HCT116 (cell line): Measurements from ENCODE around the gene HOXB1. TPM values are rescaled to one million over a fixed set of nuclear protein-coding genes. Genes with fewer than 3 reads are reported as not detected.

ENCODE experiments used
- ATAC-seq: fragments of 200-7000 bp; cut with Tn5 transposase; 2 replicates; pipeline ENCODE4 v1.9.1; 2020; ENCODE audit warnings: mild to moderate bottlenecking, moderate library complexity
- BruUV-seq: library from RNA; stranded (reverse); fragments of 400-500 nt; replicated peaks from 2 replicates; lab custom pipeline; 2021; lab: Mats Ljungman, UMichigan
- CTCF ChIA-PET: fragments of 300-600 bp; sonication (Branson Sonifier 250); formaldehyde crosslinking; loops from one replicate; lab custom pipeline; 2021; ENCODE audit warnings: antibody characterized with exemption; lab: Charles Lee
- POLR2A ChIA-PET: fragments of 300-600, 350-600 bp; sonication (Branson Sonifier 250); formaldehyde crosslinking; loops from one replicate; lab custom pipeline; 2021; ENCODE audit warnings: antibody characterized with exemption; lab: Charles Lee
- RAD21 ChIA-PET, 2 experiments: fragments of 300-600 bp; sonication (Branson Sonifier 250); formaldehyde crosslinking; loops; one replicate each; lab custom pipeline; 2023; ENCODE audit warnings: low total read pairs in 2 of 2; ENCODE audit not compliant: uncharacterized antibody in 2 of 2, unreplicated experiment in 2 of 2, low non-redundant PET in 1 of 2; lab: Charles Lee
- DNase-seq: peaks from one replicate; pipeline ENCODE4 v3.0.0-alpha.2; 2010; ENCODE audit warnings: low read depth, low spot score
- H2AFZ ChIP-seq: fragments of 200-600 bp; shearing (Covaris generic), sonication (generic); 2 replicates; pipeline ENCODE4 v1.6.1; 2017; ENCODE audit warnings: low read depth, mixed run types, mixed read lengths, antibody characterized with exemption, low read length; ENCODE audit not compliant: poor library complexity, severe bottlenecking
- H3K27ac ChIP-seq: 2 replicates; pipeline ENCODE4 v1.5.1; 2012; ENCODE audit warnings: low read depth, low read length
- H3K27me3 ChIP-seq: fragments of 200-600 bp; sonication (generic); 2 replicates; pipeline ENCODE4 v1.6.1; 2016; ENCODE audit warnings: mixed run types, low read length, mixed read lengths; ENCODE audit not compliant: insufficient read depth
- H3K36me3 ChIP-seq, 2 experiments: fragments of 200-500 bp in 1 of 2; fragments of 200-600 bp in 1 of 2; sonication (Bioruptor generic) in 1 of 2; sonication (generic) in 1 of 2; 2 replicates each; pipeline versions ENCODE4 v1.5.1 to v1.6.1; 2014 to 2016; ENCODE audit warnings: low read length in 2 of 2, inconsistent platforms in 1 of 2, mixed read lengths in 1 of 2, mixed run types in 1 of 2; ENCODE audit not compliant: insufficient read depth in 2 of 2, control insufficient read depth in 1 of 2
- H3K4me1 ChIP-seq, 2 experiments: fragments of 200-600 bp in 1 of 2; sonication (generic) in 1 of 2; 2 replicates each; pipeline versions ENCODE4 v1.5.1 to v1.6.1; 2012 to 2017; ENCODE audit warnings: low read length in 2 of 2, inconsistent platforms in 1 of 2, mild to moderate bottlenecking in 1 of 2, mixed read lengths in 1 of 2, mixed run types in 1 of 2, moderate library complexity in 1 of 2; ENCODE audit not compliant: insufficient read depth in 2 of 2, control insufficient read depth in 1 of 2
- H3K4me2 ChIP-seq: fragments of 200-600 bp; sonication (generic); 2 replicates; pipeline ENCODE4 v1.6.1; 2017; ENCODE audit warnings: mixed run types, low read length, mixed read lengths
- H3K4me3 ChIP-seq, 2 experiments: fragments of 200-600 bp in 1 of 2; sonication (generic) in 1 of 2; replicated peaks in 1 of 2; 2 replicates each; pipeline ENCODE4 v1.5.1; 2011 to 2016; ENCODE audit warnings: low read length in 2 of 2, control low read depth in 1 of 2, low read depth in 1 of 2, mild to moderate bottlenecking in 1 of 2, mixed read lengths in 1 of 2, mixed run types in 1 of 2
- H3K79me2 ChIP-seq: fragments of 200-600 bp; sonication (generic); 2 replicates; pipeline ENCODE4 v1.6.1; 2017; ENCODE audit warnings: mild to moderate bottlenecking, mixed run types, low read length, moderate library complexity, mixed read lengths; ENCODE audit not compliant: insufficient read depth
- H3K9ac ChIP-seq: fragments of 200-600 bp; sonication (generic); 2 replicates; pipeline ENCODE4 v1.6.1; 2016; ENCODE audit warnings: low read length, mixed read lengths
- H3K9me2 ChIP-seq: fragments of 200-600 bp; sonication (generic), shearing (Covaris generic); 2 replicates; pipeline ENCODE4 v1.6.1; 2017; ENCODE audit warnings: mixed run types, mild to moderate bottlenecking, moderate library complexity; ENCODE audit not compliant: insufficient read depth
- H3K9me3 ChIP-seq, 2 experiments: fragments of 200-500 bp in 1 of 2; fragments of 200-600 bp in 1 of 2; sonication (Bioruptor generic) in 1 of 2; sonication (generic) in 1 of 2; 2 replicates each; pipeline ENCODE4 v1.6.1; 2014 to 2017; ENCODE audit warnings: low read length in 2 of 2, mixed read lengths in 2 of 2, inconsistent platforms in 1 of 2, low read depth in 1 of 2, mild to moderate bottlenecking in 1 of 2, mixed run types in 1 of 2, moderate library complexity in 1 of 2; ENCODE audit not compliant: control insufficient read depth in 1 of 2, insufficient read depth in 1 of 2
- H4K20me1 ChIP-seq: fragments of 200-600 bp; sonication (generic), shearing (Covaris generic); 2 replicates; pipeline ENCODE4 v1.6.1; 2017; ENCODE audit warnings: mixed run types, mild to moderate bottlenecking, moderate library complexity; ENCODE audit not compliant: insufficient read depth
- ATF3 ChIP-seq: IDR thresholded peaks from 2 replicates; pipeline ENCODE4 v1.6.1; 2012
- CEBPB ChIP-seq: IDR thresholded peaks from 2 replicates; pipeline ENCODE4 v1.6.1; 2012; ENCODE audit warnings: low read depth
- EZH2 ChIP-seq: fragments of 200-600 bp; sonication (generic); IDR thresholded peaks from 2 replicates; pipeline ENCODE4 v1.6.1; 2017; ENCODE audit warnings: antibody characterized with exemption, mixed run types
- FOSL1 ChIP-seq: IDR thresholded peaks from 2 replicates; pipeline ENCODE4 v1.6.1; 2012; ENCODE audit warnings: low read depth
- POLR2A ChIP-seq: IDR thresholded peaks from 2 replicates; pipeline ENCODE4 v1.7.0; 2011; ENCODE audit warnings: borderline replicate concordance; ENCODE audit not compliant: insufficient read depth, insufficient read length; ENCODE audit errors: extremely low read depth
- RAD21 ChIP-seq: IDR thresholded peaks from 2 replicates; pipeline ENCODE4 v1.6.1; 2012; ENCODE audit warnings: low read depth, mild to moderate bottlenecking
- SIN3A ChIP-seq: IDR thresholded peaks from 2 replicates; pipeline ENCODE4 v1.6.1; 2012; ENCODE audit warnings: low read depth
- SP1 ChIP-seq: IDR thresholded peaks from 2 replicates; pipeline ENCODE4 v1.6.1; 2012; ENCODE audit warnings: low read depth
- SRF ChIP-seq: IDR thresholded peaks from 2 replicates; pipeline ENCODE4 v1.6.1; 2012; ENCODE audit warnings: low read depth
- YY1 ChIP-seq: IDR thresholded peaks from 2 replicates; pipeline ENCODE4 v1.6.1; 2011; ENCODE audit warnings: low read length, low read depth, moderate library complexity, mild to moderate bottlenecking; ENCODE audit not compliant: insufficient replicate concordance; ENCODE audit errors: extremely low read depth
- ZFX ChIP-seq: fragments of 450-650 bp; IDR thresholded peaks from 2 replicates; pipeline ENCODE4 v1.6.1; 2017
- intact Hi-C: fragments of 100-400 bp; cut with micrococcal nuclease; formaldehyde crosslinking; loops from 2 replicates; pipeline ENCODE4 v1.10.0; 2022
- total RNA-seq: library from RNA; stranded (reverse); gene quantifications from one replicate; pipeline ENCODE4 v1.2.1, GENCODE V29; 2021; ENCODE audit not compliant: unreplicated experiment
- TF ChIP-seq, protein P1 (sequence below): IDR thresholded peaks from 2 replicates; pipeline ENCODE4 v1.6.1; 2011; ENCODE audit warnings: mild to moderate bottlenecking, low read length, moderate library complexity; ENCODE audit not compliant: insufficient replicate concordance; ENCODE audit errors: extremely low read depth
- TF ChIP-seq, protein P2 (sequence below), 3 experiments: fragments of 200-600 bp in 1 of 3; sonication (generic) in 1 of 3; IDR thresholded peaks in 2 of 3; conservative IDR thresholded peaks in 1 of 3; 2 replicates each; pipeline ENCODE4 v1.5.1; 2012 to 2017; ENCODE audit warnings: low read depth in 2 of 3, low read length in 2 of 3, antibody characterized with exemption in 1 of 3, borderline replicate concordance in 1 of 3, control low read depth in 1 of 3, mild to moderate bottlenecking in 1 of 3, mixed read lengths in 1 of 3, mixed run types in 1 of 3, moderate library complexity in 1 of 3; ENCODE audit not compliant: insufficient read depth in 1 of 3

The HOXB1 gene
- total RNA-seq, 1 experiment from 2014 or later: not detected

- POLR2A ChIA-PET: no interaction called here
- no peaks in the 10 kb centered on the region for H3K9me2 ChIP-seq
- no peak overlapping the region for H3K9ac ChIP-seq
- ATAC-seq: no peak
- TF ChIP-seq, protein P1, sequence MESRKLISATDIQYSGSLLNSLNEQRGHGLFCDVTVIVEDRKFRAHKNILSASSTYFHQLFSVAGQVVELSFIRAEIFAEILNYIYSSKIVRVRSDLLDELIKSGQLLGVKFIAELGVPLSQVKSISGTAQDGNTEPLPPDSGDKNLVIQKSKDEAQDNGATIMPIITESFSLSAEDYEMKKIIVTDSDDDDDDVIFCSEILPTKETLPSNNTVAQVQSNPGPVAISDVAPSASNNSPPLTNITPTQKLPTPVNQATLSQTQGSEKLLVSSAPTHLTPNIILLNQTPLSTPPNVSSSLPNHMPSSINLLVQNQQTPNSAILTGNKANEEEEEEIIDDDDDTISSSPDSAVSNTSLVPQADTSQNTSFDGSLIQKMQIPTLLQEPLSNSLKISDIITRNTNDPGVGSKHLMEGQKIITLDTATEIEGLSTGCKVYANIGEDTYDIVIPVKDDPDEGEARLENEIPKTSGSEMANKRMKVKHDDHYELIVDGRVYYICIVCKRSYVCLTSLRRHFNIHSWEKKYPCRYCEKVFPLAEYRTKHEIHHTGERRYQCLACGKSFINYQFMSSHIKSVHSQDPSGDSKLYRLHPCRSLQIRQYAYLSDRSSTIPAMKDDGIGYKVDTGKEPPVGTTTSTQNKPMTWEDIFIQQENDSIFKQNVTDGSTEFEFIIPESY: no peak
- TF ChIP-seq FOSL1 (no peak), SIN3A (no peak), EZH2 (no peak), SRF (no peak), CEBPB (no peak), YY1 (no peak), RAD21 (no peak), ATF3 (no peak), POLR2A (no peak), SP1 (no peak), ZFX (no peak)
- TF ChIP-seq, protein P2, sequence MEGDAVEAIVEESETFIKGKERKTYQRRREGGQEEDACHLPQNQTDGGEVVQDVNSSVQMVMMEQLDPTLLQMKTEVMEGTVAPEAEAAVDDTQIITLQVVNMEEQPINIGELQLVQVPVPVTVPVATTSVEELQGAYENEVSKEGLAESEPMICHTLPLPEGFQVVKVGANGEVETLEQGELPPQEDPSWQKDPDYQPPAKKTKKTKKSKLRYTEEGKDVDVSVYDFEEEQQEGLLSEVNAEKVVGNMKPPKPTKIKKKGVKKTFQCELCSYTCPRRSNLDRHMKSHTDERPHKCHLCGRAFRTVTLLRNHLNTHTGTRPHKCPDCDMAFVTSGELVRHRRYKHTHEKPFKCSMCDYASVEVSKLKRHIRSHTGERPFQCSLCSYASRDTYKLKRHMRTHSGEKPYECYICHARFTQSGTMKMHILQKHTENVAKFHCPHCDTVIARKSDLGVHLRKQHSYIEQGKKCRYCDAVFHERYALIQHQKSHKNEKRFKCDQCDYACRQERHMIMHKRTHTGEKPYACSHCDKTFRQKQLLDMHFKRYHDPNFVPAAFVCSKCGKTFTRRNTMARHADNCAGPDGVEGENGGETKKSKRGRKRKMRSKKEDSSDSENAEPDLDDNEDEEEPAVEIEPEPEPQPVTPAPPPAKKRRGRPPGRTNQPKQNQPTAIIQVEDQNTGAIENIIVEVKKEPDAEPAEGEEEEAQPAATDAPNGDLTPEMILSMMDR (IDR thresholded peaks at IDR 0.05 in 2 of 3, conservative IDR thresholded peaks at IDR 0.05 in 1 of 3; ENCODE audit: borderline replicate concordance in 1 of 3, insufficient read depth in 1 of 3, low read depth in 2 of 3, low read length in 2 of 3): no peak
- no peaks in the 10 kb centered on the region for H3K79me2 ChIP-seq
- peaks cover 11% of the 10 kb centered on the region; the same call in 1 of the 2 replicates for H3K27me3 ChIP-seq
- H3K4me3 ChIP-seq: no peak overlapping the region
- H3K27ac ChIP-seq: no peak overlapping the region
- no peak overlapping the region for H2AFZ ChIP-seq
- RAD21 ChIA-PET: no interaction called here
- H3K36me3 ChIP-seq: no peaks in the 10 kb centered on the region
- DNase-seq: no peak
- no peaks in the 10 kb centered on the region for H4K20me1 ChIP-seq
- CTCF ChIA-PET: no interaction called here
- BruUV-seq: no TSS peak
- intact Hi-C loops: no loop called here
- H3K4me2 ChIP-seq: no peak overlapping the region
- H3K4me1 ChIP-seq: peaks cover 3 to 12% of the 10 kb centered on the region in 2 experiments; a peak in 3 of 4 replicates
- no peaks in the 10 kb centered on the region for H3K9me3 ChIP-seq
These were observed 10.2 kb downstream of the HOXB1 start for GRCh38 chr17:48520631-48521079.
